ENCODE measurements around the gene RRP8.

The RRP8 gene

GRCh38 chr11:6640036-6640984 lies 36.9 kb upstream of the RRP8 start:
- no peak for DNase-seq (ENCODE audit: low read depth)
- no peak overlapping the region for H3K4me3 ChIP-seq (ENCODE audit: low read depth, low read length)
- TF ChIP-seq CTCF (conservative IDR thresholded peaks at IDR 0.05; ENCODE audit: low read depth, low read length), result no peak

GRCh38 chr11:6638429-6638828 lies 35.0 kb upstream of the RRP8 start:
- peak; percentile 23 for DNase-seq (ENCODE audit: low read depth)
- TF ChIP-seq CTCF (conservative IDR thresholded peaks at IDR 0.05; ENCODE audit: low read depth, low read length), result peak; percentile 9
- no peak overlapping the region for H3K4me3 ChIP-seq (ENCODE audit: low read depth, low read length)

GRCh38 chr11:6637871-6638270 lies 34.5 kb upstream of the RRP8 start:
- DNase-seq (ENCODE audit: low read depth), result peak; percentile 87

GRCh38 chr11:6636480-6636879 lies 33.1 kb upstream of the RRP8 start:
- H3K4me3 ChIP-seq (ENCODE audit: low read depth, low read length), result no peak overlapping the region
- no peak for DNase-seq (ENCODE audit: low read depth)
- no peak for TF ChIP-seq CTCF (conservative IDR thresholded peaks at IDR 0.05; ENCODE audit: low read depth, low read length)

More at GRCh38 chr11:6637871-6638270, 34.5 kb upstream of the RRP8 start:
- H3K4me3 ChIP-seq (ENCODE audit: low read depth, low read length), result no peak overlapping the region
- no peak for TF ChIP-seq CTCF (conservative IDR thresholded peaks at IDR 0.05; ENCODE audit: low read depth, low read length)

- no peak for TF ChIP-seq CTCF (conservative IDR thresholded peaks at IDR 0.05; ENCODE audit: low read depth, low read length)
- DNase-seq (ENCODE audit: low read depth), result peak; percentile 70
- no peak overlapping the region for H3K4me3 ChIP-seq (ENCODE audit: low read depth, low read length)
Observed at GRCh38 chr11:6635082-6635932, 31.9 kb upstream of the RRP8 start.

- DNase-seq (ENCODE audit: low read depth), result no peak
- no peak for TF ChIP-seq CTCF (conservative IDR thresholded peaks at IDR 0.05; ENCODE audit: low read depth, low read length)
- no peak overlapping the region for H3K4me3 ChIP-seq (ENCODE audit: low read depth, low read length)
Observed at GRCh38 chr11:6634534-6634933, 31.1 kb upstream of the RRP8 start.
